ENCODE data around the gene TTYH3.
"Not testable (repeated sequence)": the region's sequence is repeated elsewhere in the genome, so short reads cannot be mapped to it uniquely, and the experiment has no call there.

TTYH3 gene

GRCh38 chr7:2681929-2682799 is 50.4 kb downstream of the TTYH3 start:
- H3K36me3 Mint-ChIP-seq (ENCODE audit: low read depth) = no peaks in the 10 kb centered on the region
- peaks cover 22% of the 10 kb centered on the region for H3K27me3 Mint-ChIP-seq (ENCODE audit: low read depth)
- H3K9me3 Mint-ChIP-seq = no peaks in the 10 kb centered on the region
- no peak overlapping the region for H3K27ac Mint-ChIP-seq
- H3K4me1 Mint-ChIP-seq (ENCODE audit: low read depth) = no peaks in the 10 kb centered on the region
- no peak overlapping the region for H3K4me3 Mint-ChIP-seq

GRCh38 chr7:2684501-2684900 is 52.7 kb downstream of the TTYH3 start:
- Mint-ChIP-seq H3K27ac (no peak overlapping the region), H3K4me3 (no peak overlapping the region), H3K36me3 (ENCODE audit: low read depth) (no peaks in the 10 kb centered on the region), H3K9me3 (no peaks in the 10 kb centered on the region), H3K27me3 (ENCODE audit: low read depth) (peaks cover 40% of the 10 kb centered on the region), H3K4me1 (ENCODE audit: low read depth) (peaks cover 7% of the 10 kb centered on the region)

DNA sequence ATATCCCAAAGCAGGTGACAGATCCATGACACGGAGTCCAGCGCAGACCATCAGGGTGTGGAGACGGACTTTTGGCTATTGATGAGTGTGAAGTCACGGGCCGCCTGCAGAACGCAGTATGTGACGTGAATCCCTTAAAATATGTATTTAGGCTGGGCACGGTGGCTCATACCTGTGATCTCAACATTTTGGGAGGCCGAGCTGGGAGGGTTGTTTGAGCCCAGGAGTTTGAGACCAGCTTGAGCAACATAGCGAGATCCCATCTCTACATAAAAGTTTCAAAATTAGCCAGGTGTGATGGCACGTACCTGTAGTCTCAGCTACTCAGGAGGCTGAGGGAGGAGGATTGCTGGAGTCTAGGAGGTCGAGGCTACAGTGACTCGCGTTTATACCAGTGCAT is 54.3 kb downstream of the TTYH3 start:
- Mint-ChIP-seq H3K9me3 (no peaks in the 10 kb centered on the region), H3K4me1 (ENCODE audit: low read depth) (peaks cover 9% of the 10 kb centered on the region), H3K27me3 (ENCODE audit: low read depth) (peaks cover 52% of the 10 kb centered on the region), H3K4me3 (no peak overlapping the region), H3K27ac (no peak overlapping the region), H3K36me3 (ENCODE audit: low read depth) (no peaks in the 10 kb centered on the region)

- Mint-ChIP-seq H3K27me3 (ENCODE audit: low read depth) (peaks cover 55% of the 10 kb centered on the region), H3K36me3 (ENCODE audit: low read depth) (no peaks in the 10 kb centered on the region), H3K4me1 (ENCODE audit: low read depth) (peaks cover 9% of the 10 kb centered on the region), H3K27ac (no peak overlapping the region), H3K9me3 (no peaks in the 10 kb centered on the region), H3K4me3 (no peak overlapping the region)
These were observed 55.6 kb downstream of the TTYH3 start for GRCh38 chr7:2687338-2687869.

DNA sequence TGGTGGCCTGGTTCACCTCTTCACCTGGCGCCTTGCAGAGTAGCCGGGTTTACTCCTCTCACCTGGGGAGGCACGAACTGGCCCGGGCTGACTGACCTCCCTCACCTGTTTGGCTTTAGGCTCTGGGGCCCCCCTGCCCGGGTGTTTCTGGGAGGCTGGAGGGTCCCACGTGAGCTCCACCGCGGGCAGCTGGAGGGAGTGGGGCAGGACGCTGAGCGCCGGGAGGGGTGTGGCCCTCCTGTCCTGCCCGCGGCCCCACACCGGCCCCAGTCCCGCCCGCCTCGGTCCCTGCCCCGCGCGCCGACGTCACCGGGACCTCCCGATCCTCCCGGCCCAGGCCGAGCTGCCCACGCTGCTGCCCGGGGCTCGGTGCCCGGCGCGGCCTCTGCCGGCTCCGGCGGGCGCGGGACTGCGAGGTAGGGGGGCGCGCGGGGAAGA is 56.1 kb downstream of the TTYH3 start, which contains the start of gene AMZ1:
Gene AMZ1 (plus strand): TSS at position 322 of the 438 bp plus-strand sequence. CDS start 12,250 bp downstream, outside the sequence.
- H3K27me3 Mint-ChIP-seq (ENCODE audit: low read depth) = peaks cover 55% of the 10 kb centered on the region
- no peaks in the 10 kb centered on the region for H3K36me3 Mint-ChIP-seq (ENCODE audit: low read depth)
- H3K4me3 Mint-ChIP-seq = no peak within 1 kb of the TSS
- no peak within 1 kb of the TSS for H3K27ac Mint-ChIP-seq
- peaks cover 9% of the 10 kb centered on the region for H3K4me1 Mint-ChIP-seq (ENCODE audit: low read depth)
- H3K9me3 Mint-ChIP-seq = no peaks in the 10 kb centered on the region

DNA sequence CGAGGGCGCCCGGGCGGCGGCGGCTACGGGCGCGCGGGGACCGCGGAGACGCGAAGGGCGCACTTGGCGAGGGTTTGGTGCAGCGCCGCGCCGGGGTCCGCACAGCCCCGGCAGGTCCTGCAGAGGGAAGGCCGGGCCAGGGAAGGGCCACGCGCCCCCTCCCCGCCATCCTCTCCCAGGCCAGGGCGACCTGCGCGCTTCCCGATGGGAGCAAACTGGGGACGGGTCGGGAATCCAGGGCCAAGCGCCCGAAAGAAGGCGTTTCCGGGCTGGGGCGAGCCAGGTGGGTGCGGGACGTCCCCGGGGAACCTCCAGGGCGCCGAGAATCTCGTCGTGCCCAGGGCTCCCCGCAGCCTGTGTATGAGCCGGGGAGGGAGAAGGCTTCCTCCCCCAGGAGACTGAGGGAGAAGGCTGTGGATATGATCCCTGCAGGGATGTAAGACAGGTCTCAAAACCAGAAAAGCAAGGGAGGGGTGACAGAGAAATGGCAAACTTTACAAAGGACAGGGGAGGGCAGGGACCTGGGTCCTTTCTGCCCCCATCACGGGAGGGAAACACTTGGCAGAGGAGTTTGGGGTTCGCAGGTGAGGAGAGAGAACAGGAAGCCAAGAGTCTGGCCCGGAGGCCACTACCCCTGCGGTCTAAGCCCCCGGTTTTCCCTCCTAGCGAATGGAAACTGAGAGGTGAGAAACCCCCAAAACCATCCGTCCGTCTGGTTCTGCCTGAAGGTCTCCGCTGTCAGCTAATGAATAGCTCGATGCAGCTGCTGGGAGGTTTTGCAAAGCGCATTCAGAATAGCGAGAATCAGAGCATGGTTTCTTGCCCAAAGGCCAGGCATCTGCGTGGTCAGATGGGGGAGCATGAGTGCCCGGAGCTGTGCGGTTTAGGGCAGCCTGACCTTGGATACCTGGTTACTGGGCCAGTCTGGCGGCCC is 56.9 kb downstream of the TTYH3 start:
- no peak overlapping the region for H3K27ac Mint-ChIP-seq
- no peaks in the 10 kb centered on the region for H3K9me3 Mint-ChIP-seq
- no peak overlapping the region for H3K4me3 Mint-ChIP-seq
- no peaks in the 10 kb centered on the region for H3K36me3 Mint-ChIP-seq (ENCODE audit: low read depth)
- peaks cover 9% of the 10 kb centered on the region for H3K4me1 Mint-ChIP-seq (ENCODE audit: low read depth)
- peaks cover 55% of the 10 kb centered on the region for H3K27me3 Mint-ChIP-seq (ENCODE audit: low read depth)

- Mint-ChIP-seq H3K27ac (no peak overlapping the region), H3K27me3 (ENCODE audit: low read depth) (peaks cover 52% of the 10 kb centered on the region), H3K36me3 (ENCODE audit: low read depth) (no peaks in the 10 kb centered on the region), H3K9me3 (no peaks in the 10 kb centered on the region), H3K4me1 (ENCODE audit: low read depth) (peaks cover 9% of the 10 kb centered on the region), H3K4me3 (no peak overlapping the region)
These were observed 57.6 kb downstream of the TTYH3 start for GRCh38 chr7:2689343-2689847.

GRCh38 chr7:2689951-2690705 is 58.3 kb downstream of the TTYH3 start:
- no peak overlapping the region for H3K4me3 Mint-ChIP-seq
- H3K4me1 Mint-ChIP-seq (ENCODE audit: low read depth) = peaks cover 9% of the 10 kb centered on the region
- H3K36me3 Mint-ChIP-seq (ENCODE audit: low read depth) = no peaks in the 10 kb centered on the region
- H3K27me3 Mint-ChIP-seq (ENCODE audit: low read depth) = peaks cover 50% of the 10 kb centered on the region
- no peaks in the 10 kb centered on the region for H3K9me3 Mint-ChIP-seq
- H3K27ac Mint-ChIP-seq = no peak overlapping the region

- Mint-ChIP-seq H3K4me3 (no peak overlapping the region), H3K27me3 (ENCODE audit: low read depth) (peaks cover 43% of the 10 kb centered on the region), H3K27ac (no peak overlapping the region), H3K9me3 (no peaks in the 10 kb centered on the region), H3K4me1 (ENCODE audit: low read depth) (peaks cover 9% of the 10 kb centered on the region), H3K36me3 (ENCODE audit: low read depth) (no peaks in the 10 kb centered on the region)
These were observed 59.4 kb downstream of the TTYH3 start for GRCh38 chr7:2691011-2691707.

DNA sequence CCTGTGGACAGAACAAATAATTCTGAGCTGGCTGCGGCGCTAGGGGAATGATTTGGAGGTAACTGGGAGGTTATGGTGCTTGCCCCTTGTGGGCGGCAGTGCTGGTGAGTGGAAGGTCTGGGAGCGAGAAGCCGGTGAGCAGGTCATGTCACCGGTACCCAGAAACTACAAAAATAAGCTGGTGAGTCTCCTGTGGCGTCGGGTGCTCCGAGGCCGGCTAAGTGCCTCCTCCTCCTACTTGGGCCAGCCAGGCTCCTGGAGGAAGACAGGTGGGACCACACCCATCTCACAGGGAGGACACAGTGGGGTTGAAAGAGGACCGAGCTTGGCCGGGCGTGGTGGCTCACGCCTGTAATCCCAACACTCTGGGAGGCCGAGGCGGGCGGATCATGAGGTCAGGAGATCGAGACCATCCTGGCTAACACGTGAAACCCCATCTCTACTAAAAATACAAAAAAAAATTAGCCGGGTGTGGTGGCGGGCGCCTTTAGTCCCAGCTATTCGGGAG is 60.2 kb downstream of the TTYH3 start:
- not testable (repeated sequence) for H3K4me1 Mint-ChIP-seq (ENCODE audit: low read depth); H3K36me3 Mint-ChIP-seq (ENCODE audit: low read depth); H3K9me3 Mint-ChIP-seq; H3K4me3 Mint-ChIP-seq; H3K27ac Mint-ChIP-seq
- H3K27me3 Mint-ChIP-seq (ENCODE audit: low read depth) = peaks cover 38% of the 10 kb centered on the region

DNA sequence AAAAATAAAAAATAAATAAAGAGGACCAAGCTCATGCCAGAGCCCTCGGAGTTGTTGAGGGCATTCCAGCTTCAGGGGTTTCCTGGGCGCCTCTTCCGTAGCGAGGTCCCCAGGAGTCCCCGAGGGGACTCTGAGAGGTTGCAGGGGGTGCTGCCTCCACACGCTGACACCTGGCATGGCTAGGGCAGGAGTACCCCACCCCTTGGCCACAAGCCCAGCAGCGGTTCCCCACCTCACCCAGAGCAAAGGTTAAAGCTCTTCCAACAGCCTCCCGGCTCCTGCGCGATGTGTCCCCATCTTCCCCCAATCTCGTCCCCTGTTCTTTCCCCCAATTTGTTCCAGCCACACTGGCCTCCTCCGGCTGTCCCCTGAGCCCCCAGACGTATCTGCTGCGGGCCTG is 60.8 kb downstream of the TTYH3 start:
- H3K9me3 Mint-ChIP-seq = no peaks in the 10 kb centered on the region
- peaks cover 36% of the 10 kb centered on the region for H3K27me3 Mint-ChIP-seq (ENCODE audit: low read depth)
- H3K4me3 Mint-ChIP-seq = no peak overlapping the region
- H3K4me1 Mint-ChIP-seq (ENCODE audit: low read depth) = peaks cover 9% of the 10 kb centered on the region
- no peak overlapping the region for H3K27ac Mint-ChIP-seq
- H3K36me3 Mint-ChIP-seq (ENCODE audit: low read depth) = no peaks in the 10 kb centered on the region

DNA sequence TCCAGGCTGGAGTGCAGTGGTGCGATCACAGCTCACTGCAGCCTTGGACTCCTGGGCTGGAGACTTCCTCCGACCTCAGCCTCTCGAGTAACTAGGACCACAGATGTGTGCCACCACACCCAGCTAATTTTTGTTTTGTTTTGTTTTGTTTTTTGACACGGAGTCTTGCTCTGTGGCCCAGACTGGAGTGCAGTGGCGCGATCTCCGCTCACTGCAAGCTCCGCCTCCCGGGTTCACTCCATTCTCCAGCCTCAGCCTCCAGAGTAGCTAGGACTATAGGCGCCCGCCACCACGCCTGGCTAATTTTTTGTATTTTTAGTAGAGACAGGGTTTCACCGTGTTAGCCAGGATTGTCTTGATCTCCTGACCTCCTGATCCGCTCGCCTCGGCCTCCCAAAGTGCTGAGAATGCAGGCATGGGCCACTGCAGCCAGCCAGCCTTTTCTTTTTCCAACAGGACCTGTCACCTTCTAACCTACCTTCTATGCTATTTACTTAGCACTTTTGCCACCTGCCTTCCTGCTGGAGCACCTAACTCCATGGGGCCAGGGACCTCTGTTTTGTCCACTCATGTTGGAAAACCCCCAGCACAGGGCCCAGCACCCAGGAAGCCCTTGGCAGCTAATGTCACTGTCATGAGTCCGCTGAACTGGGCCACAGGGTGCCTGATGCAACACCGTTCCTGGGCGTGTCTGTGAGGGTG is 61.8 kb downstream of the TTYH3 start:
- Mint-ChIP-seq H3K4me1 (ENCODE audit: low read depth) (peaks cover 16% of the 10 kb centered on the region), H3K27me3 (ENCODE audit: low read depth) (peaks cover 33% of the 10 kb centered on the region)
- not testable (repeated sequence) for H3K4me3 Mint-ChIP-seq; H3K36me3 Mint-ChIP-seq (ENCODE audit: low read depth); H3K27ac Mint-ChIP-seq; H3K9me3 Mint-ChIP-seq

DNA sequence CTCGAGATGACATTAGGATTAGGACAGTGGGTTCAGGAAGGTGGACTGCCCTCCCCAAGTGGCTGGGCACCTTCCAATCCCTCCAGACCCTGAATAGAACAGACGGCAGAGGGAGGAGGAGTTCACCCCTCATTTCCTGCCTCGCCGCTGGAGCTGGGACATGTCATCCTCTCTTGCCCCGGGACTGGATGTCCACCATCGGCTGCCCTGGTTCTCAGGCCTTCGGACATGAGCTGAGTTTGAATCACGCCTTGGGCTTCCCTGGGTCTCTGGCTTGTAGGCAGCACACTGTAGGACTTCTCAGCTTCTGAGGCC is 62.3 kb downstream of the TTYH3 start:
- not testable (repeated sequence) for H3K9me3 Mint-ChIP-seq; H3K36me3 Mint-ChIP-seq (ENCODE audit: low read depth); H3K27ac Mint-ChIP-seq; H3K4me3 Mint-ChIP-seq
- H3K27me3 Mint-ChIP-seq (ENCODE audit: low read depth) = peaks cover 28% of the 10 kb centered on the region
- H3K4me1 Mint-ChIP-seq (ENCODE audit: low read depth) = peaks cover 16% of the 10 kb centered on the region
